PC-9 (cell line): ENCODE measurements around the gene ARPP21.

ENCODE experiments used
- CTCF ChIP-seq: fragments of 200-600 bp; sonication (generic); conservative IDR thresholded peaks from 2 replicates; pipeline ENCODE4 v1.6.1; 2017; ENCODE audit warnings: mixed run types, antibody characterized with exemption, mild to moderate bottlenecking, moderate library complexity
- EZH2 ChIP-seq: fragments of 200-600 bp; sonication (generic); IDR thresholded peaks from 2 replicates; pipeline ENCODE4 v1.8.0; 2017; ENCODE audit warnings: antibody characterized with exemption, low read depth

DNA sequence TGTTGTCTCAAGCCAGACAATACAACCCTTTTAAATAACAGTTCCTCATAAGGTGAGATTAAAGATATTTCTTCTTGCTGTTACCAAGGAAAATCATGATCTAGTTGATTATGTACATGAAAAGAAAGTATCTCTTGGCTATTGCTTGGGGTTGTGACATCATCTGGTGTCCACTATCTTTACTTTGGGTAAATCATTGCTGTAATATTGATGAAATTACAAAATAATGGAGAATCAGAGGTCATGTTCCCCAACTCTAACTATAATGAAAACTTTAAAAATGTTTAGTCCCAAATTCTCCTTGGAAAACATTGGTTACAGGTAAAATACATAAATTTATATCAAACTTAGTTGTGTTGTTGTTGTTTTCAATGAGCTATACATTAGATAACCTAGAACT, 142.2 kb downstream of the ARPP21 start:
- no peak for TF ChIP-seq CTCF
- no peak for TF ChIP-seq EZH2
